Measurements from ENCODE around the gene PTPRN2. TPM values are rescaled to one million over a fixed set of nuclear protein-coding genes. Genes with fewer than 3 reads are reported as not detected.

The PTPRN2 gene
- total and polyA plus RNA-seq, 9 of the 15 experiments (the other 6 are each of a cell fraction or from before 2014, with no cell fraction given), result not detected

DNA sequence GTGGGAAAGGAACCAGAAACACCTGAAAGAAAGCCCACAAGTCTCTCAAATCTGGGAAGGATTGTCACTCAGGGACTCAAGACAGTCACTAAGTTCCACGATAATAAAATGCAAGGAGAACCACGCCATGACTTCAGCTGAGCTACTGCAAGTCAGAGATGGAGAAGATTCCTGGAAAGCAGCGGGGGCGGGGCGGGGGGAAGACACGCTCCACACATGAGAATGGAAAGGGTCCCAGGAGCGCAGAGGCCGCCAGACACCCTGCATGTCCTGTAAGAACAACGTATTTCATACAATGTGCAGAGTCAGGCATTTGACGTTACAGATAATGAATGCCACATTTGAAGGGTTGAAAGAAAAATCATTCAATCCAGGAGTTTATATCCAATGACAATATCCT lies 448.1 kb downstream of the PTPRN2 start:
- H3K79me2 ChIP-seq (ENCODE audit: control insufficient read depth, insufficient read depth, low read length), result no peaks in the 10 kb centered on the region
- ATAC-seq (no peak), DNase-seq (ENCODE audit: extremely low read depth in 1 of 4, low spot score in 3 of 4) (no peak), FAIRE-seq (no peak)
- TF ChIP-seq GTF2A2 (tag; IDR thresholded peaks at IDR 0.05) (no peak), ZNF431 (CRISPR knock-in tag; IDR thresholded peaks at IDR 0.05) (no peak), DNMT1 (IDR thresholded peaks at IDR 0.05) (no peak), ZBTB1 (CRISPR knock-in tag; IDR thresholded peaks at IDR 0.05; ENCODE audit: borderline replicate concordance, low read depth) (no peak), ETV5 (CRISPR knock-in tag; IDR thresholded peaks at IDR 0.05; ENCODE audit: low read depth) (no peak), ZNF143 (CRISPR knock-in tag; IDR thresholded peaks at IDR 0.05) (no peak)
- TF ChIP-seq, protein P1, sequence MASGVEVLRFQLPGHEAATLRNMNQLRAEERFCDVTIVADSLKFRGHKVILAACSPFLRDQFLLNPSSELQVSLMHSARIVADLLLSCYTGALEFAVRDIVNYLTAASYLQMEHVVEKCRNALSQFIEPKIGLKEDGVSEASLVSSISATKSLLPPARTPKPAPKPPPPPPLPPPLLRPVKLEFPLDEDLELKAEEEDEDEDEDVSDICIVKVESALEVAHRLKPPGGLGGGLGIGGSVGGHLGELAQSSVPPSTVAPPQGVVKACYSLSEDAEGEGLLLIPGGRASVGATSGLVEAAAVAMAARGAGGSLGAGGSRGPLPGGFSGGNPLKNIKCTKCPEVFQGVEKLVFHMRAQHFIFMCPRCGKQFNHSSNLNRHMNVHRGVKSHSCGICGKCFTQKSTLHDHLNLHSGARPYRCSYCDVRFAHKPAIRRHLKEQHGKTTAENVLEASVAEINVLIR (CRISPR knock-in tag; IDR thresholded peaks at IDR 0.05), result no peak
- no peaks in the 10 kb centered on the region for H3K36me3 ChIP-seq (ENCODE audit: control insufficient read depth, insufficient read depth, low read length)
- H2AFZ ChIP-seq (ENCODE audit: low read depth, low read length), result no peak overlapping the region
- 0% methylated on average over 10 of the region's 10 CpGs for WGBS (ENCODE audit: insufficient coverage, low coverage, missing lambda C conversion rate)
- H3K9me1 ChIP-seq (ENCODE audit: control insufficient read depth, insufficient read depth, low read length), result no peaks in the 10 kb centered on the region
- H3K9ac ChIP-seq (ENCODE audit: insufficient read depth in 1 of 2, low read depth in 2 of 2, low read length in 2 of 2), result no peak overlapping the region
- H3K27me3 ChIP-seq (ENCODE audit: control insufficient read depth in 2 of 2, insufficient read depth in 2 of 2, low read length in 2 of 2), result peaks cover 39 to 82% of the 10 kb centered on the region in 2 experiments
- no peak overlapping the region for H3K27ac ChIP-seq (ENCODE audit: extremely low read depth, low read depth, low read length)
- H3K4me3 ChIP-seq, result no peak overlapping the region
- CTCF ChIA-PET (ENCODE audit: low intra/inter-chr PET ratio), result no interaction called here
- intact Hi-C loops (cut with micrococcal nuclease), result no loop called here
- BruUV-seq (replicated peaks), result no TSS peak
- H3K4me2 ChIP-seq (ENCODE audit: insufficient read depth, low read length), result no peak overlapping the region
- no peaks in the 10 kb centered on the region for H4K20me1 ChIP-seq (replicated peaks; ENCODE audit: control insufficient read depth, insufficient read depth, low read length)
- POLR2A ChIA-PET, result no interaction called here
- H3K9me3 ChIP-seq (replicated peaks; ENCODE audit: control insufficient read depth, insufficient read depth, low read depth, low read length), result no peaks in the 10 kb centered on the region
- in situ Hi-C loops (cut with MboI), result no loop called here
- no peaks in the 10 kb centered on the region for H3K4me1 ChIP-seq (replicated peaks in 1 of 2; ENCODE audit: control insufficient read depth in 2 of 2, insufficient read depth in 2 of 2, low read length in 2 of 2)
